MM.1S (cell line): Measurements from ENCODE around the gene GPR180.
A peak's percentile ranks its signal among the peaks of the same experiment; 100 is the strongest.

Source experiments
- DNase-seq: peaks from one replicate; pipeline ENCODE4 v3.0.0-alpha.2; 2015
- H2AFZ ChIP-seq: fragments of 300-600 bp; sonication (generic); 2 replicates; pipeline ENCODE4 v1.6.0; 2016; ENCODE audit warnings: antibody characterized with exemption, low read length
- H3F3A ChIP-seq: fragments of 300-600 bp; sonication (generic); 2 replicates; pipeline ENCODE4 v1.6.1; 2016; ENCODE audit warnings: mild to moderate bottlenecking, antibody characterized with exemption, low read length, moderate library complexity, mixed read lengths; ENCODE audit not compliant: insufficient read depth
- H3K27ac ChIP-seq: fragments of 300-600 bp; sonication (generic); 2 replicates; pipeline ENCODE4 v1.5.1; 2016; ENCODE audit warnings: mild to moderate bottlenecking, low read length
- H3K27me3 ChIP-seq: fragments of 300-600 bp; sonication (generic); replicated peaks from 2 replicates; pipeline ENCODE4 v1.6.0; 2016; ENCODE audit warnings: low read length; ENCODE audit not compliant: insufficient read depth
- H3K36me3 ChIP-seq: fragments of 300-600 bp; sonication (generic); replicated peaks from 2 replicates; pipeline ENCODE4 v1.6.1; 2016; ENCODE audit warnings: mild to moderate bottlenecking, low read length, mixed read lengths; ENCODE audit not compliant: insufficient read depth
- H3K4me1 ChIP-seq: fragments of 300-600 bp; sonication (generic); 2 replicates; pipeline ENCODE4 v1.6.1; 2016; ENCODE audit warnings: low read length, mixed read lengths
- H3K4me2 ChIP-seq: fragments of 300-600 bp; sonication (generic); 2 replicates; pipeline ENCODE4 v1.6.0; 2016; ENCODE audit warnings: low read depth, low read length
- H3K4me3 ChIP-seq: fragments of 300-600 bp; sonication (generic); 2 replicates; pipeline ENCODE4 v1.5.1; 2016; ENCODE audit warnings: low read length, mixed read lengths
- H3K79me2 ChIP-seq: fragments of 300-600 bp; sonication (generic); 2 replicates; pipeline ENCODE4 v1.6.1; 2016; ENCODE audit warnings: mixed run types, low read length, mixed read lengths
- H3K9ac ChIP-seq: fragments of 300-600 bp; sonication (generic); 2 replicates; pipeline ENCODE4 v1.6.1; 2016; ENCODE audit warnings: low read length, mixed read lengths
- H3K9me2 ChIP-seq: fragments of 300-600 bp; sonication (generic); replicated peaks from 2 replicates; pipeline ENCODE4 v1.6.1; 2016; ENCODE audit warnings: mild to moderate bottlenecking, low read length, mixed read lengths; ENCODE audit not compliant: insufficient read depth
- H3K9me3 ChIP-seq: fragments of 300-600 bp; sonication (generic); replicated peaks from 2 replicates; pipeline ENCODE4 v1.6.1; 2016; ENCODE audit warnings: mild to moderate bottlenecking, low read length, mixed read lengths; ENCODE audit not compliant: insufficient read depth
- H4K20me1 ChIP-seq: fragments of 300-600 bp; sonication (generic); 2 replicates; pipeline ENCODE4 v1.6.1; 2016; ENCODE audit warnings: mild to moderate bottlenecking, low read length, moderate library complexity, mixed read lengths; ENCODE audit not compliant: insufficient read depth
- EZH2 ChIP-seq: fragments of 300-600 bp; sonication (generic); optimal IDR thresholded peaks from 2 replicates; pipeline ENCODE3; 2017; ENCODE audit warnings: low read depth, mild to moderate bottlenecking, antibody characterized with exemption, low read length, mixed read lengths
- EZH2phosphoT487 ChIP-seq: fragments of 300-600 bp; sonication (generic); IDR thresholded peaks from 2 replicates; pipeline ENCODE4 v1.6.1; 2018; ENCODE audit warnings: antibody characterized with exemption, low read length
- TF ChIP-seq, protein P1 (sequence below): fragments of 300-600 bp; sonication (generic); IDR thresholded peaks from 2 replicates; pipeline ENCODE4 v1.5.1; 2016; ENCODE audit warnings: antibody characterized with exemption, low read length, mixed read lengths

Gene GPR180

DNA sequence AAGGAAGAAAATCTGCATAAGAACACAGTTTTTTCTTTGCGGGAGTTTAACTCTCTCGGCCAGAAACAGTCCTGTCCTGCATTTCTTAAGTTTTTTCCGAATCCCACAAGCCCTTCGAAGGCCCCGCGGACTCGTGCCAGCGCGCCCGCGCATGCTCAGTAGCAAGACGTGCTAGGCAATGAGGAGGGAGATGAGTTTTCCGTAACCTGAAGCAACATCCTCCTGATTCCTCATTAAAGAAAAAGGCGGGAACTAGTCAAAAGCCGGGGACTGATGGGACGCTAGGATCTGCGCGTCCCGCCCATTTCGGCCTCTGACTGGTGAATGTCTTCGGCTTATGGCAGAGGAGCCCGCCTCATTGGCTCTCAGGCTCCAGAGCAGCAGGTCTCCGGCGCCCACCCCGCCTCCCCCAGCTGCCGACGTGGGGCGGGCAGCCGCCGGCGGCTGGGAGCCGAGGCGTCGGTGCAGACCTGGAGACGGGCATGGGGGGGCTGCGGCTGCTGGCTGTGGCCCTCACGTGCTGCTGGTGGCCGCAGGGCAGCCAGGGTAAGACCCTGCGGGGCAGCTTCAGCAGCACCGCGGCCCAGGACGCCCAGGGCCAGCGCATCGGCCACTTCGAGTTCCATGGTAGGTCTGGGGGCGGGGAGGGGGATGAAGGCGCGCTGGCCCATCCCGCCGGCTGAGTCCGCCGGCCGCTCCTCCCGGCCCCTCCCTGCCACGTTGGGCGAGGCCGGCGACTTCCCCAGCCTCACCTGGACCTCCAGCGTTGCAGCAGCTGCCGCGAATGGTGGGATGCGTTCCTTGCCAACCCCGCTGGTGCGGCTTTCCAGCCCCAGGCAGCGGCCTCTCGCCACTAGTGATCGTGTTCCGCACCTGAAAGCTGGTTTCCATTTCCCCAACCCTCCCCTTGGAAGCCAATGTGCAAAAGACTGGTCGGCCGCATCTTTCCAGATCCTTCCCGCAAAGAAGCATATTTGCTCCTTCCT is at the start of gene GPR180:
Gene GPR180, plus strand, starts transcription at position 412 of the 986 bp plus-strand sequence. Its CDS starts 71 bp downstream, at position 483.
- Histone ChIP-seq H3K9me2 (no peaks in the 10 kb centered on the region), H3K9ac (peak within 1 kb of the TSS; percentile 77), H3K4me1 (peaks cover 7% of the 10 kb centered on the region; the same call in 1 of the 2 replicates), H2AFZ (peak within 1 kb of the TSS; percentile 85), H3K36me3 (no peaks in the 10 kb centered on the region), H3F3A (0 out of 2 replicates have a peak, but pooled peaks cover 7% of the 10 kb centered on the region), H3K9me3 (no peaks in the 10 kb centered on the region), H3K4me3 (peak within 1 kb of the TSS; percentile 76), H4K20me1 (no peaks in the 10 kb centered on the region), H3K27ac (peak within 1 kb of the TSS; percentile 38; the same call in 1 of the 2 replicates), H3K27me3 (no peaks in the 10 kb centered on the region), H3K4me2 (peak within 1 kb of the TSS; percentile 62), H3K79me2 (peaks cover 11% of the 10 kb centered on the region)
- no peak for TF ChIP-seq EZH2phosphoT487
- TF ChIP-seq, protein P1, sequence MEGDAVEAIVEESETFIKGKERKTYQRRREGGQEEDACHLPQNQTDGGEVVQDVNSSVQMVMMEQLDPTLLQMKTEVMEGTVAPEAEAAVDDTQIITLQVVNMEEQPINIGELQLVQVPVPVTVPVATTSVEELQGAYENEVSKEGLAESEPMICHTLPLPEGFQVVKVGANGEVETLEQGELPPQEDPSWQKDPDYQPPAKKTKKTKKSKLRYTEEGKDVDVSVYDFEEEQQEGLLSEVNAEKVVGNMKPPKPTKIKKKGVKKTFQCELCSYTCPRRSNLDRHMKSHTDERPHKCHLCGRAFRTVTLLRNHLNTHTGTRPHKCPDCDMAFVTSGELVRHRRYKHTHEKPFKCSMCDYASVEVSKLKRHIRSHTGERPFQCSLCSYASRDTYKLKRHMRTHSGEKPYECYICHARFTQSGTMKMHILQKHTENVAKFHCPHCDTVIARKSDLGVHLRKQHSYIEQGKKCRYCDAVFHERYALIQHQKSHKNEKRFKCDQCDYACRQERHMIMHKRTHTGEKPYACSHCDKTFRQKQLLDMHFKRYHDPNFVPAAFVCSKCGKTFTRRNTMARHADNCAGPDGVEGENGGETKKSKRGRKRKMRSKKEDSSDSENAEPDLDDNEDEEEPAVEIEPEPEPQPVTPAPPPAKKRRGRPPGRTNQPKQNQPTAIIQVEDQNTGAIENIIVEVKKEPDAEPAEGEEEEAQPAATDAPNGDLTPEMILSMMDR = no peak
- TF ChIP-seq EZH2 = no peak
- peak; percentile 99 for DNase-seq

DNA sequence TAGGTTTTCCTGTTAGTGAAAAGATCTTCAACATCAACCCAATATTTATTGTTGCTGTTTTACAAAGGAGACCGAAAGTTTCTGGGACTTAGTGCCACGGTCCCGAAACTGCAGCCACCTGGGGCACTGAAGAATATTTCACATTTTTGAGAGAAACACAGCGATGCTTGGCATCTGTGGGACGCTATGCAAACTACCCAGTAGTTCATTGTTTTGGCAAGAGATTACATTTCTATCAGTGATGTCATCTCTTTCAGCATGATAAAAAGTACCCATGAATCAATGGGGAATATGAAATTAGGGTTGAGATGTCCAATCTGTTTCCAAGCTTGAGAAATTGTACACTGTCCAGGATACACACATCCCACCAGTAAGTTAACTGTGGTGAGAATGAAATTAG is 49.6 kb upstream of the GPR180 start:
- H3K27me3 ChIP-seq = no peaks in the 10 kb centered on the region
- H2AFZ ChIP-seq = no peak overlapping the region
- peaks cover 48% of the 10 kb centered on the region for H3F3A ChIP-seq
- no peak overlapping the region for H3K9ac ChIP-seq
- peak overlapping the region; percentile 60; the same call in 1 of the 2 replicates for H3K27ac ChIP-seq
- peaks cover 22% of the 10 kb centered on the region for H3K4me1 ChIP-seq
- no peaks in the 10 kb centered on the region for H4K20me1 ChIP-seq
- peak overlapping the region; percentile 30; the same call in 1 of the 2 replicates for H3K4me3 ChIP-seq
- H3K9me2 ChIP-seq = no peaks in the 10 kb centered on the region
- H3K4me2 ChIP-seq = peak overlapping the region; percentile 53; the same call in 1 of the 2 replicates
- DNase-seq = peak; percentile 88
- TF ChIP-seq EZH2phosphoT487 = no peak
- TF ChIP-seq, protein P1 = no peak
- no peak for TF ChIP-seq EZH2
- H3K36me3 ChIP-seq = no peaks in the 10 kb centered on the region
- H3K9me3 ChIP-seq = no peaks in the 10 kb centered on the region
- H3K79me2 ChIP-seq = no peaks in the 10 kb centered on the region

DNA sequence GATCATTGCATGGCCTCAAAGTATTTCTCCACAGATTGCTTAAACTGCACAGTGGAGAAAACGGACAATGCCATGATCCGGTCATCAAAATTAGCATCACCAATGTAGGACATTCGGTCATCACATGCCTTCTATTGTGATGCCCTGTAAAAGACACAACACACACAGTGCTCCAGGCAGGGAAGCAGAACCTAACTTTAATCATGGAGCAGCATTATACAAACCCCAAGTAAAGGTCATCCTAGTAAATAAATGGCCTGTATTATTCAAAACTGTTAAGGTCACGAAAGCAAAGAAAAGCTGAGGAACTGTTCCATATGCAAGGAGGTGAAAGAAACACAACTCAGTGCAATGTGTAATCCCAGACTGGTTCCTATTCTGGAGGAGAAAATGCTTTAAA is 47.9 kb upstream of the GPR180 start:
- H4K20me1 ChIP-seq = no peaks in the 10 kb centered on the region
- no peaks in the 10 kb centered on the region for H3K27me3 ChIP-seq
- H3F3A ChIP-seq = peaks cover 39% of the 10 kb centered on the region
- peaks cover 15% of the 10 kb centered on the region for H3K4me1 ChIP-seq
- no peak overlapping the region for H2AFZ ChIP-seq
- no peak overlapping the region for H3K4me3 ChIP-seq
- DNase-seq = no peak
- H3K9me3 ChIP-seq = no peaks in the 10 kb centered on the region
- no peak overlapping the region for H3K9ac ChIP-seq
- H3K9me2 ChIP-seq = no peaks in the 10 kb centered on the region
- no peak overlapping the region for H3K27ac ChIP-seq
- H3K36me3 ChIP-seq = no peaks in the 10 kb centered on the region
- TF ChIP-seq EZH2 = no peak
- TF ChIP-seq, protein P1 = no peak
- H3K4me2 ChIP-seq = no peak overlapping the region
- H3K79me2 ChIP-seq = no peaks in the 10 kb centered on the region
